HG03139 (cell line): ENCODE measurements around the gene SLC25A14.

Experiments used
- ATAC-seq: cut with Tn5 transposase; IDR thresholded peaks from one replicate; pipeline ENCODE4 v1.9.1; 2021; ENCODE audit not compliant: unreplicated experiment

The SLC25A14 gene

DNA sequence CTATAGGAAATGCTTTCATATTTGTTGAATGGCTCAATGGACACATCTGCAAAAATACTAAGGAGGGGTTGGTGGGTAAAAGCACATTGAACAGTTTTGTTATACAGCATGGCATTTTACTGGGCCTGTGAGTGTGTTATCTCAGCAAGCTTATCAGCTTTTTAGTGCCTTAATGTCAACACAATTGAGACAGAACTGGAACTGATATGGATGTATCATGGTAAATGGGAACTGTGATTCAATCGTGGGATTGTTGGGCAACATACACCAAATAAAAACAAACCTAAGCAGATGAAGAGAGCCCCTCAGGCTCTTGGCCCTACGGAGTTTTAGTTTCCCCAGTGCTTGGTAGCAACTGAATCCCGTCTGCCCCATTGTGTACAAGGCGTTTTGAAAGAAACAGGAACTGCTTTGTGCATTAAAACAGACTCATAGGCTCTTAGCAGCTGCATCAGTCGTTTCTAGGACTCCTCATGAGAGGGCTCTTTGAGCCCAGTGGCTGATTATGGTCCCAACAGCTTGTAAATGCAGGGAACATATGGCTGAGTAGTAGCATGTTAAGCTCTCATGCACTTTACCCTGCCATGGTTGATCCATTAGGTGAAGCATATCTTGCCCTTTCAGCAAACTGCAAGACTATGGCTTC lies 38.4 kb downstream of the SLC25A14 start:
- no peak for ATAC-seq

DNA sequence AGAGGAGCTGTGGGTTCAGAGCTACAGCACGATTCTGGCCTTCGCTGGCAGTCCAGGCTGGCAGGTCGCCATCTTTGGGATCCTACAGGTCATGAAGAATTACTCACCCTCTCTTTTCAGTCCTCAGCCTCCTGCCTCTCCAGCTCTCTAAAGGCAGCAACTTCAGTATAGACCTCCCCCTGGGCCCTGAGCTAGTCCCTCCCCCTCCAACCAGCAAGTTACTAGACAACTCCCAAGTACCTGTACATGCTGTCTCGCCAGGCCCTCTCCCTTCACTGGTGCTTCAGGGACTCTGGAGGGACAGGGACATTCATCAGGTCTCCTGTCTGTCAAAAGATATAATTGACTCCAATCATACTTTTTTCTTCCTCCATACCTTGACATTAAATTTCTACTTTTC lies 45.8 kb downstream of the SLC25A14 start, which contains the start of gene GPR119:
TSS of gene GPR119 (minus strand) at position 155 of the 400 bp plus-strand sequence. CDS start 227 bp downstream, outside the sequence.
- no peak for ATAC-seq

- ATAC-seq, result no peak
Observed at GRCh38 chrX:130386408-130386808, 46.7 kb downstream of the SLC25A14 start.

DNA sequence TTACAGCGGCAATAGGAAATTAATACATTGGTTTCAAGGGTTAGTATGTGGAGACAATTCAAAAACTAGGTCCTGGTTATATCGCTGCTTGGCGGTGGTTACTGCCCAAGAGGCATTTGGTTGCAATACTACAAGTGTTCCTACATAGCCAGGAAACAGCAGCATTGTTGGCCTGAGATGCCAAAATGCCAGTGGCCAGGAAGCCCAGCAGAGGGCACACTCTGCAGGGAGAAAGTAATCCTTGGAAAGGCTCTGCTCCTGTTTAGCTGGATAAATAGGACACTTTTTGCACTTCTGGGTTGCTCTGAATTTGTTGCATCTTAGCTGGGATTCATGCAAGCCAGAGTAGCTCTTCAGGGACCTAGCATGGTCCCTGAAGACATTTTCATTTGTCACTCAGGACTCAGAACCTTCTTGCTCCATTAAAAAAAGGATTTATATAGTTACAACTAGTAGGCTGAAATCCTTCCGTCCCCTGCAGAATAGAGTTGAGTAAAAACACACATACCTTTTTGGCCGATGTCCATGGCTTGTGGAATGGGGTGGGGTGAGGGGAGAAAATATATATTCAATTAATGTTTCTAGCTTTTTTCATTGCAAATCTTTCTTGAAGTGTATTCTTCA lies 53.8 kb downstream of the SLC25A14 start:
- ATAC-seq, result no peak

- ATAC-seq, result no peak
Observed at GRCh38 chrX:130395341-130395740, 55.6 kb downstream of the SLC25A14 start.

GRCh38 chrX:130401415-130402207 lies 61.9 kb downstream of the SLC25A14 start, which contains the start of gene RBMX2:
RBMX2 (plus strand) TSS chrX:130401987; CDS start chrX:130402033, 46 bp downstream.
- peak; percentile 82 for ATAC-seq

DNA sequence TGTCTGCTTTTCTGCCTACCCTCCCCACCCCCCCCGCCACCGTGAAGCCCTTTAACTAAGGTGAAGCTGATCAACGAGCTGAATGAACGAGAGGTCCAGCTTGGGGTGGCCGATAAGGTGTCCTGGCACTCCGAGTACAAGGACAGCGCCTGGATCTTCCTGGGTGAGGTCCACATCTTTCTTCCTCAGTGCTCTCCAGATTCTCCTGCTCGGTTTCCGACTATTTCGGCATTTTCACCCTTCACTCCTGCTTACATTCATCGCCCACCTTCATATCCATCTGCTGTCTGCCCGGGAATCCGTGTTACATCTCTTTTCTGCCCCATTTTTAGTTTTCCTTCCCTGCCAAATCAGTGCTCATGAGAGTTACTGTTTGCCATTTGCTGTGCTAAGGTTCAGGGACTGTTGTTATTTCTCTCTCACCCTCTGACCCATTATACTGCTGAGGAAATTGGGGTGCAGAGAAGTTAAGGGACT lies 62.5 kb downstream of the SLC25A14 start:
- peak; percentile 9 for ATAC-seq

DNA sequence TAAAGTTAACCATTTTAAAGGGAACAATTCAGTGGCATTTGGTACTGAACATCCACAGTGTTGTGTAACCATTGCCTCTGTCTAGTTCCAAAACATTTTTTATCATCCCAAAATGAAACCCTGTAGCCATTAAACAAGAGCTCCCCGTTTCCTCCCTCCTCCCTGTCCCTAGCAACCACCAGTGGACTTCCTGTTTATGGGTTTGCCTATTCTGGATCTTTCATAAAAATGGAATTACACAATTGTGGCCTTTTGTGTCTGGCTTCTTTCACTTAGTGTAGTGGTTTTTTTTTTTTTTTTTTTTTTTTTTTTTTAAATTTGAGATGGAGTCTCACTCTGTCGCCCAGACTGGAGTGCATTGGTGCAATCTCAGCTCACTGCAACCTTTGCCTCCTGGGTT lies 73.7 kb downstream of the SLC25A14 start:
- no peak for ATAC-seq

GRCh38 chrX:130414800-130415199 lies 75.1 kb downstream of the SLC25A14 start:
- ATAC-seq, result no peak

DNA sequence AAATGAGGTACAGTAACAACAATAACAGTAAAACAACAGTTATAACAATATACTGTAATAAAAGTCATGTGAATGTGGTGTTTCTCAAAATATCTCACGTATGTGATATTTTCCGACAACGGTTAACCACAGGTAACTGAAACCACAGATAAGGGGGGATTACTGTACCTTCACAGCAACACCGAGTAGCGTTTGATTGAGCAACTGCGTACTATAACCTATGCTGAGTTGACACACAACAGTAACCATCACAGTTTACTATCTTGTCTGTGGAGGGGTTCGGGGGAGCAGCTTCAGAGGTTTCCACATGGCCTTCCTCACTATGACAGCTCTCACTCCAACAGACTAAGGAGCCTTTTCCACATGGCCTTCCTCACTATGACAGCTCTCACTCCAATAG lies 75.5 kb downstream of the SLC25A14 start:
- ATAC-seq, result no peak

DNA sequence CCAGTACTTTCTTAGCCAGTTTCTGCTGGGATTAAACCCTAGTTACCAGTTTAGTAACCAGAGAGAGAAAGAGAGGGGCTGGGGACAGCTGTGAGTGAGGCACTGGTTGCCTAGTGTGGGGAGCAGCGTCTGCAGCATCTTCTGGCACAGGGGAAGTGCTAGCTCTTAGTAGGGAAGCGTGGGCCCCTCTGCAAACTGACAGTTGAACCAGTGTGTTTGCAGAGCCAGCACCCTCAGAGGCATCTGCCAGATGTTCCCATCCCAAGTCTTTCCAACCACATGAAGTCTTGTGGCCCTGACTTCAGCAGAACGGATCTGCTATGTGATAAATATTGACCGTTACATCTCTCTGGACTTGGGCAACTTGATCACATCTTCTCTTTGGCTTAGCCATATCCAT lies 77.1 kb downstream of the SLC25A14 start:
- ATAC-seq, result no peak

DNA sequence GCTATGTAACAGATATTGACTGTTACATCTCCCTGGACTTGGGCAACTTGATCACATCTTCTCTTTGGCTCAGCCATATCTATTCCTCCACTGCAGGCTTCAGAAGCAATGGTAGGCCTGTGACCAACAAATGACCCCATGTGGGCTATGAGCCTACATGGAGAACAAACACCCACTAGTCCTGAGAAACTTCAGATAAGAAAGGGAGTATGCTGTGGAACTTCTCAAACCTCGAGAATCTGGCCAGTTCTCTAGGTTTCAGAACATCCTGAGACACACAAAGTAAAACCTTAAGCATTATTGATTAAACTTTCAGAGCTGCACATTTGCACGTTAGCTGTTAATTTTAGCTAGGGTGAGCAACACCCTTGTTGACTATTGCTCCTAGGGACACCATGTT lies 78.3 kb downstream of the SLC25A14 start:
- ATAC-seq, result no peak

DNA sequence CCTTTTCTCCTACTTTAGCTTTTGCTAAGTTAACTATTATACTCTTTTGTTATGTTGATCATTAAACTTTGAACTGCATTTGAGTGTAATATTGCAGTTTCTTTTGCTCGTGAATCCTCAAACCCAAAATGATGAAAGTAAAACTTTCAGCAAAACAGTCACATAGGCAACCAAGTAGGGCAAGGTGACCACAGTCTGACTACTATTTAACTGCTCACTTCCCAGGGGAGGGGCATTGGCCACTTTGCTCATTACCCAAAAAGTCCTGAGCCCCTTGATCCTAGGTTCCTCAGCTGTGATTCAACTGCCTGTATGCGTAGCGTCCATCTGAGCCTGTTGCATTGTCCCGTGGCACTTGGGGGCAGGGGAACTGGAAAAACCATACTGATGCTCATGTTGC lies 79.0 kb downstream of the SLC25A14 start:
- no peak for ATAC-seq

DNA sequence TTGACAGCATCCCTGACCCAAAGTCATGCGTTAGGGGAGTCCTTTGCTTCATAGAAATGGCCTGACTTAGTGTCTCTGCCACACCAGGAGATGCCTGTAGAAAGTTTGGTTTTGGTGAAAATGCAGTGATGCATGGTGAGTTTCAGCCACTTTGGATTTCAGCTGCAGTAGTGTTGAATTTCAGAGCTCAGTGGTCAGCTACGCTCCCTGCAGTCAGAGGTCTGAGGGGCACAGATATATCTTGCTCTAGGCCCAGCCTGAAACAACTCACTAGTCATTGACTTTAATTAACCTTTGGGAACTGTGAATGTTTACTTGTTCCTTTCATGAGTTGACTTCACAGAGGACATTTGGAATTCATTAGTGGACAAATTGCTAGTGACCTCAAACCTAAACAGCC lies 79.5 kb downstream of the SLC25A14 start:
- ATAC-seq, result no peak
